Mononuclear cell (primary cell): ENCODE results near the gene SRGAP3. TPM values are rescaled to one million over a fixed set of nuclear protein-coding genes. Genes with fewer than 3 reads are reported as not detected.

Experiments
- H3K27me3 ChIP-seq: 2 replicates; pipeline ENCODE4 v1.6.0; 2011; ENCODE audit warnings: low read length, control low read depth; ENCODE audit not compliant: insufficient read depth
- H3K4me1 ChIP-seq: 2 replicates; pipeline ENCODE4 v1.5.1; 2011; ENCODE audit warnings: mild to moderate bottlenecking, low read length, control low read depth; ENCODE audit not compliant: insufficient read depth
- H3K4me3 ChIP-seq: 2 replicates; pipeline ENCODE4 v1.5.1; 2011; ENCODE audit warnings: mild to moderate bottlenecking, low read length, moderate library complexity
- H3K9me3 ChIP-seq: 2 replicates; pipeline ENCODE4 v1.5.1; 2011; ENCODE audit warnings: low read depth, mild to moderate bottlenecking, control low read depth, low read length
- total RNA-seq: library from RNA; depleted of rRNA; stranded (reverse); fragments of >200 nt; gene quantifications from one replicate; pipeline ENCODE4 v1.2.3, GENCODE V29; 2012

Gene SRGAP3
- total RNA-seq, 1 donor, result 2.2 TPM

DNA sequence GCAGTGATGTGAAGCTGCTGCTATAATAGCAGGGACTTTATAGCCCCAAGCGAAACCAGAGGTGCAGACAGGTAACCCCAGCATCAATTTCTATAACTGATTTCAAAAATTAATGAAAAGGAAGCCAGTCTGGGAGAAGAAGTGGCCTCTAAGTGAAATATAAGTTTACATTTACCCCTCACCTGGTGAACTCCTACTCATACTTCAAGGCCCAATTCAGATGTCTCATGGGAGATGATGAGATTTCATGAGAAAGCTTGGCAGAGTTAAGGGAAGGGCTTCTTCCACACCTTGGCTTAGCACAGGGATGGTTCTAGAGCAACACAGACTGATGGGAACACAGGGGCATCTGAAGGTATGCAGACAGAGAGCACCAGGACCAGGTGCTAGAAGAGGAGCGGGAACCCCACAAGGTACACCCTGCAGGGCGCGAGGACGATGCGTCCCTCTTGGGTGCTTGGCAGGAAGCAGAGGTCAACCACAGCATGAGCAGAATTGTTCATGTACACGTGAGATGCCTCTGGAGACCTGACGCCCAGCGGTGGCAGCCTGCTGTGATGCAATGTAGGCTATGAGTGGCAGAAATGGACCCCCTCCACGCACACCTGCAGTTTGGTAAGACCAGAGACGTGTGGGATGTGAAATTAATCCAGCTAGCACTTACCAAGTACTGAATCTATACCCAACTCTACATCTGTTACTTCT, 102.9 kb downstream of the SRGAP3 start:
- no peaks in the 10 kb centered on the region for H3K9me3 ChIP-seq
- H3K27me3 ChIP-seq, result no peaks in the 10 kb centered on the region
- no peak overlapping the region for H3K4me3 ChIP-seq
- no peaks in the 10 kb centered on the region for H3K4me1 ChIP-seq

- no peaks in the 10 kb centered on the region for H3K9me3 ChIP-seq
- H3K27me3 ChIP-seq, result no peaks in the 10 kb centered on the region
- no peaks in the 10 kb centered on the region for H3K4me1 ChIP-seq
- no peak overlapping the region for H3K4me3 ChIP-seq
Measured at GRCh38 chr3:9143184-9143583, 106.3 kb downstream of the SRGAP3 start.

GRCh38 chr3:9142362-9142761, 107.1 kb downstream of the SRGAP3 start:
- Histone ChIP-seq H3K4me3 (no peak overlapping the region), H3K4me1 (no peaks in the 10 kb centered on the region), H3K9me3 (no peaks in the 10 kb centered on the region), H3K27me3 (no peaks in the 10 kb centered on the region)

GRCh38 chr3:9141928-9142289, 107.5 kb downstream of the SRGAP3 start:
- peaks cover 2% of the 10 kb centered on the region for H3K27me3 ChIP-seq
- H3K4me3 ChIP-seq, result no peak overlapping the region
- peaks cover under 1% of the 10 kb centered on the region for H3K4me1 ChIP-seq
- no peaks in the 10 kb centered on the region for H3K9me3 ChIP-seq

GRCh38 chr3:9139366-9139765, 110.1 kb downstream of the SRGAP3 start:
- peaks cover 5% of the 10 kb centered on the region for H3K27me3 ChIP-seq
- no peak overlapping the region for H3K4me3 ChIP-seq
- H3K9me3 ChIP-seq, result no peaks in the 10 kb centered on the region
- H3K4me1 ChIP-seq, result peaks cover 7% of the 10 kb centered on the region

GRCh38 chr3:9137676-9138075, 111.8 kb downstream of the SRGAP3 start:
- Histone ChIP-seq H3K4me3 (no peak overlapping the region), H3K4me1 (peaks cover 7% of the 10 kb centered on the region), H3K9me3 (no peaks in the 10 kb centered on the region), H3K27me3 (peaks cover 5% of the 10 kb centered on the region)

DNA sequence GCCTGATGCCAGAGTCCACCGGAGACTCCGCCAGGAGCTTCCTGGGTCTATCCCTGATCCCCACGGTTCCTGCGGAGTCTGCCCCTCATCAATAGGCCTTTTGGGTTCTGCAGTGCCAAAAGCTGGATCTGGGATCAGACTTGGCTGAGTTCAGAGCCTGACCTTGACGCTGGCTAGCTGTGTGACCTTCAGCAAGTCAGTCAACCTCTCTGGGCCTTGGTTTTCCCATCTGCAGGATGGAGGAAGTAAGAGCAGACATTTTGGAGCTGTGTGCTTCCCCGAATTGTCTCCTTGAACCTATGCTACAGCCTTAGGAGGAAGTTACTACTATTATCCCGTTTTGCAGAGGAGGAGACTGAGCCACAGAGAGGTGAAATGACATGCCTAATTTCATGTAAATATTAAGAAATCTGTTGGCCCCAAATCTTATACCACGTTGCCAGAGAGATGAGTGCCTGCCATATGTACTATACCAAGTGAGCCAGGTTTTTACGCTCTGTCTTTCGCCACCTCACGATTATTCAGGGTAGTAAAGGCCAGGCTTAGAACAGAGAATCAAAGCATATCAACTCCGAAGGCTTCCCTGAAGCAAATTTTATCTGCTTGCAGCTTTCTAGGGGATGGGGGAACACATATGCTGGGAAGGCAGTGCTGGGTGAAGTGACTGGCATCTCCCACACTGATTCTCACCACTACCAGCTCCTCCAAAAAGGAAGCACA, 112.5 kb downstream of the SRGAP3 start:
- Histone ChIP-seq H3K9me3 (no peaks in the 10 kb centered on the region), H3K4me1 (peaks cover 7% of the 10 kb centered on the region), H3K27me3 (peaks cover 5% of the 10 kb centered on the region), H3K4me3 (no peak overlapping the region)

DNA sequence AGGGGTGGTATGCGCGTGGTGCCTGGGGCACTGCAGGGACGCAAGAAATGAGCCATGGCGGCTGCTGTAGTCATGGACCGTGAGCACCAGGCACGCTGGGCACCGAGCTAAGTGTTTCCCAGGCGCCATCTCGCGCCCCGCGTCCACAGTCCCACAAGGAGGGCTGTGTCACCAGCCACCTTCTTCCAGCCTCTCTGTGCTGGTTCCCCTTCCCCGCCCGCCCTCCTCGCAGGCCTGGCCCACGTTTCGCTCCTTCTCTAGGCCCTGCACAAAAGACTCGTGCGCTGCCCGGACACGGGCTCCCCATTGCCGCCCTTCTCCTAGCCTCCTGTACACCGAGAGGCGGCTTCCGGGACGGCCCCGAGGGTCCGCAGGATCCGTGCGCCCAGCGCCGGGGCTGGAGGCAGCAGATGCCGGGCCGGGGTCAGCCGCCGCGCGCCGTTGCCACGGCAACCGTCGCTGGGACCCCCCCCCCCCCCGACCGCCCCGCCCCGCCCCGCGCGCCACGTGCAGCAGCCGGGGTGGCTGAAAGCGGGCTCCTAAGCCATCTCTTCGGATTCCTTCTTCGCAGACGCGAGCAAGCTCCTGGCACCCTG, 113.4 kb downstream of the SRGAP3 start:
- H3K4me1 ChIP-seq, result peaks cover 7% of the 10 kb centered on the region
- H3K4me3 ChIP-seq, result no peak overlapping the region
- peaks cover 5% of the 10 kb centered on the region for H3K27me3 ChIP-seq
- H3K9me3 ChIP-seq, result no peaks in the 10 kb centered on the region

DNA sequence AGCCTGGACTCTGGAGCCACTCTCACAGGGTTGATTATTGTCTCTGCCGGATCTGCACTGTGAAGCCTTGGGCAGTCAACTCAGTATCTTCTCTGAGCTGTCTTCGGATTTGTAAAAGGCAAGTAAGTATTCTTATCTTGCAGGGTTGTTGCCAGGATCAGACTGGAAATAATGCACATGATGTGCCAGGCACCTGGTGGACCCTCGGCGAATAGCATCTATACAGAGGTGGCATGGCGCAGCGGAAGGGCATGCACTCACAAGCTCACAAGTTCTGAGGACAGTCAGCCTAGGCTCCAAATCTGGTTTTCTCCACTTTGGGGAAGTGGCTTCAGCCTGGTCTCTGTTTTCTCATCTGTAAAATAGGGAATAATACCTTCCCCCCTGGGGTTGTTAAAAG, 113.9 kb downstream of the SRGAP3 start:
- H3K4me3 ChIP-seq, result no peak overlapping the region
- peaks cover 5% of the 10 kb centered on the region for H3K27me3 ChIP-seq
- no peaks in the 10 kb centered on the region for H3K9me3 ChIP-seq
- peaks cover 7% of the 10 kb centered on the region for H3K4me1 ChIP-seq

GRCh38 chr3:9133656-9134055, 115.8 kb downstream of the SRGAP3 start:
- Histone ChIP-seq H3K9me3 (no peaks in the 10 kb centered on the region), H3K27me3 (peaks cover 5% of the 10 kb centered on the region), H3K4me3 (no peak overlapping the region), H3K4me1 (peaks cover 7% of the 10 kb centered on the region)

DNA sequence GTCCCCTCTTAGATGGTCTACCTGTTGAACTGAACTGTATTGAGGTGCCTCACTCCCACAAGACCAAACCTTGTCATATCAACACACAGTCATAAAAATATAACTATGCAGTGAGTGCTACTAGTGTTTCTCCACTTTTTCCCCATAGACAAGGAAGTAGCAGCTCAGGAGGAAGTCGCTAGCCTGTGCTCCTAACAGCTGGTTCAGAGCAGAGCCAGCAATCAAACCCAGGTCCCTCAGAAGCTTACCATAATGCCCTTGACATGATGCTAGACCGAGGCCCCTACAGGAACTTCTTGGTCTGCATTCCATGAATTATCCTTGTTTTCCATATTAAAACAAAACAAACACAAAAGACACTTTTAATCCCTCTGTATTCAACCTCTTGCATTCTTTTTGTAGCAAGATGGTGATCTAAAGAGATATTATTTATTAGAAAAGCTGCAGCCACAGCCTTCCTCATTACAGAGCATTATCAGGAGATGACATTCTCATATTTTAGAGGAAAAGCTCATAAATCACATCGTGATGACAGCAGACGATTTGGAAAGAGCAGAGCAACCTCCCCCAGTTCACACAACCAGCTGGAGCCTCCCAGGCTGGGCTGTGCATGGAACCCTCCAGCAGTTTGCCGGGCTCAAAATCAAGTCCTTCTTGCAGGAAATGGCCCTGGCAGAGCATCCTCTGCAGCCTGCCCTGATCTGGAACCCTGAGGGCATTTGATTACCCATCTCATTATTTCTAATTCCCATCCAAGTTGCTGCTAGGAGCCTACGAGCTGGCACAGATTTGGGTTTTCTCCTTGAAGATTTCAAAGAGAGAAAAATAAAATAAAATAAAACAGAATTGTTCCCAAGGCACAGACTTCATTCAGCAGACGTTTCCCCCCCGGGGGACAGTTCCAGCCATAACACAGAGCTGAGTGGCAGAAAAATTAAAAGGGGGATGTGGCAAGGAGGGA, 118.8 kb downstream of the SRGAP3 start:
- Histone ChIP-seq H3K4me3 (no peak overlapping the region), H3K27me3 (no peaks in the 10 kb centered on the region), H3K9me3 (no peaks in the 10 kb centered on the region), H3K4me1 (no peaks in the 10 kb centered on the region)

- no peaks in the 10 kb centered on the region for H3K9me3 ChIP-seq
- H3K27me3 ChIP-seq, result no peaks in the 10 kb centered on the region
- no peaks in the 10 kb centered on the region for H3K4me1 ChIP-seq
- H3K4me3 ChIP-seq, result no peak overlapping the region
Measured at GRCh38 chr3:9129365-9129764, 120.1 kb downstream of the SRGAP3 start.

DNA sequence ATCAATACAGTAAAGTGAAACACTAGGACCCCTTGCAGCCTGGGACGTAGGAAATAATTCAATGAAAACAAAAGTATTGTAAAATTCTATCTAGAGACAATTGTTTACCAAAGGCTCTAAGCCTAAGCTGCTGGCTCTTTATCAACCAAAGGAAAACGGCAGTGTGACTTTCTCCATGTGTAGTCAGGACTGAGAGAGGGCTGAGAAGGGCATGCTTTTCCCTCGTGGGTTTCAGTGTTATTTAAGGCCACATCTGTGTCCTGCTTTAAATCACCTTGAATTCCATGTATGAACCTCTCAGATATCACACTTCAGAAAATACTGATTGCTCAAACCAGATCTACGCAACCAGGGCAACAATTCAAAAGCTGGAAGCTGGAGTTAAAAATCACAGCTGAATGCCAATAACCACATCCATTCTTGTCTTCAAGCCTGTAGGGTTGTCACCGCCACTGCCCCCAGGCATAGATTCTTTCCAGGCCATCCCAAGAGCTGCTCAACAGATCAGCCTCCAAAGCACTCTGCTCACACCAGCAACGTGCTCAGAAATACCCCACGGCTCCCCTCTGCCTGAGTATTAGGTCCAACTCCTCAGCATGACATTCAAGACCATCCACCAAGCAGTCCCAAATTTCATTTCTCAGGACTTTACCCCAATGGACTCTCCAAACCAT, 124.0 kb downstream of the SRGAP3 start:
- no peaks in the 10 kb centered on the region for H3K4me1 ChIP-seq
- H3K9me3 ChIP-seq, result no peaks in the 10 kb centered on the region
- no peak overlapping the region for H3K4me3 ChIP-seq
- H3K27me3 ChIP-seq, result no peaks in the 10 kb centered on the region

- H3K27me3 ChIP-seq, result no peaks in the 10 kb centered on the region
- H3K9me3 ChIP-seq, result no peaks in the 10 kb centered on the region
- no peaks in the 10 kb centered on the region for H3K4me1 ChIP-seq
- H3K4me3 ChIP-seq, result no peak overlapping the region
Measured at GRCh38 chr3:9124730-9125129, 124.7 kb downstream of the SRGAP3 start.
